Measurements from ENCODE around the gene CDC20B.
A peak's percentile ranks its signal among the peaks of the same experiment; 100 is the strongest.

Gene CDC20B

DNA sequence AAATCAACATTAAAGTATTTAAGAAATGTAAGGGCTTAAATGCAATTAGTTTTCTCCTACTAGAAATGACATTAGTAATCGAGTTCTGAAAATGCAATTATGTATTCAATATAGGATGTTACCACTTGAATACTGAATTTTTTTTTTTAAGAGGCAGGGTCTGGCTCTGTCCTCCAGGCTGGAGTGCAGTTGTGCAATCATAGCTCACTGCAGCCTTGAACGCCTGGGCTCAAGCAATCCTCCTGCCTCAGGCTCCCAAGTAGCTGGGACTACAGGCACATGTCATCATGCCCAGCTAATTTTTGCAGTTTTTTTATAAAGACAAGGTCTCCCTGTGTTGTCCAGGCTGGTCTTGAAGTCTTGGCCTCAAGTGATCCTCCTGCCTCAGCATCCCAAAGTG, 1.5 kb downstream of the CDC20B start:
- FAIRE-seq = no peak

GRCh38 chr5:55162666-55163065, 10.3 kb downstream of the CDC20B start:
- FAIRE-seq = no peak
- DNase-seq (ENCODE audit: extremely low spot score, insufficient read length, low read depth) = no peak

More for the DNA sequence above, 1.5 kb downstream of the CDC20B start:
- no peak for DNase-seq (ENCODE audit: extremely low spot score, insufficient read length, low read depth)

- FAIRE-seq = no peak
- no peak for DNase-seq (ENCODE audit: extremely low spot score, insufficient read length, low read depth)
Measured at GRCh38 chr5:55160493-55161209, 12.3 kb downstream of the CDC20B start.

- FAIRE-seq (peak; percentile 47), DNase-seq (ENCODE audit: extremely low spot score, insufficient read length, low read depth) (no peak)
Measured at GRCh38 chr5:55159763-55160492, 13.0 kb downstream of the CDC20B start, which contains the start of gene GPX8. TSS of gene GPX8 (plus strand) at chr5:55160171. CDS start at chr5:55160193, 22 bp downstream.

DNA sequence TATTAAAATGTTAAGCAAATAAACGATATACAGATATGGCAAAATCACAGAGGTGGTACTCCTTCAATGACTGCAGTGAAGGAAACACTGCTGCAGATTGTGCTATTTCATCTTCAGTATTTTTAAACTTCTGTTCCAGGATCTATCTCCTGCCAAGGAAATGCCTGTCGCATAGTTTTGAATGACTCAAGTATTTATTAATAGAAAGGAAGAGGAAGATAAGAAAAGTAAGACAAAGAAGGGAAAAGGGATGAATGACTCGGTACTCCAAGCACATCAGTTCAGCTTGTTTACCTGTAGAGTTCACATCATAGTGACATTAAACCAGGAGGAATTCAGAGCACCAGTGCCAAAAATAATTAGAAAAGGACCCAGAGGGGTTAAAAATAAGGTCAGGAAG, 18.1 kb downstream of the CDC20B start:
- DNase-seq (ENCODE audit: extremely low spot score, insufficient read length, low read depth) (no peak), FAIRE-seq (no peak)

DNA sequence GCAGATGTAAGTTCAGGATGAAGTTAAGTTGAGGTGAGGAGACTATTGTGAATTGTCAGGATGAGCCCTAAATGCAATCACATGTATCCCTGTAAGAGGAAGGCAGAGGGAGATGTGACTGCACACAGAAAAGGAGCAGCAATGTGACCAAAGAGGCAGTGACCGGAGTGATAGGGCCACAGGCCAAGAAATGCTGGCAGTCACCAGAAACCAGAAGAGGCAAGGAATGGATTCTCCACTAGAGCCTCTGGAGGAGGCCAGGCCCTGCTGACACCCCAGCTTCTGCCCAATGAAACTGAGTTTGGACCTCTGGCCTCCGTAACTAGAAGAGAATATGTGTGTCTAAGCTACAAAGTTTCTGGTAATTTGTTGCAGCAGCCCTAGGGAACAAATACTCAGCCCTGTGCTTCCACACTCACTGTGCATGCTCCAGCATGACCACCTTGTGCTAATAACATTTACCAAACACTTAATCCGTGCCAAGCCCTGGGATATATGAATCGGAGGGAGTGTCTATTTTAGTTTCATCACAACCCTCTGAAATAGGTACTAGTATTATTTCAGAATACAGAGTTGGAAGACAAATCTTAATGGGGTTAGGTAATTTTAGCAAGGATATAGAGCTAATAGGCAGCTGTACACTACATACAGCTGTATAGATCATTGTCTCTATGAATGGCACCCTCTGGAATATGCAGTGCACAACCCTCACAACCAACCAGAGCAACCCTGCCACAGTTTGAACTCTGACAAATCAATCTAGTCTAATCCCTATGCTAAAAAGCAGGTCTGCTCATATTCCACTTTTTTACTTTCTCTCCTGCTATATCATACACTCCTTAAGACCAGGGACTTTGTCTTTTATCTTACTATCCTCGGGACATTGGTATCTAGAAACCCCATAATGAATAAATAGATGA, 20.8 kb downstream of the CDC20B start:
- DNase-seq (ENCODE audit: extremely low spot score, insufficient read length, low read depth) = no peak
- FAIRE-seq = no peak

DNA sequence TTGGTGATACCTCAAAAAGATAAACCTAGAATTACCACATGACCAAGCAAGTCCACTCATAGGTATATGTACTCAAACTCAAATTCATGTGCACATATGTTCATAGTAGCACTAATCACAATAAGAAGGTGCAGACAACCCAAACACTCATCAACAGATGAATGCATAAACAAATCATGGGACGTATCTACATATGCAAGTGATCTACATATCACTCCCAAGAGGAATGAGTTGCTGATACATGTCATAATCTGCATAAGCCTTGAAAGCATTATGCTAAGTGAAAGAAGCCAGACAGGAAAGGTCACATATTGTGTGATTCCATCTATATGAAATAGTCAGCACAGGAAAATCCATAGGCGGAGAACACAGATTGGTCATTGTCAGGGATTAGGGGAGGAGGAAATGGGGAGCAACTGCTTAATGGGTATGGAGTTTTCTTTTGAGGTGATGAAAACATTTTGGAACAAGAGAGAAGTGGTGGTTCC, 23.6 kb downstream of the CDC20B start:
- no peak for FAIRE-seq
- DNase-seq (ENCODE audit: extremely low spot score, insufficient read length, low read depth) = no peak

DNA sequence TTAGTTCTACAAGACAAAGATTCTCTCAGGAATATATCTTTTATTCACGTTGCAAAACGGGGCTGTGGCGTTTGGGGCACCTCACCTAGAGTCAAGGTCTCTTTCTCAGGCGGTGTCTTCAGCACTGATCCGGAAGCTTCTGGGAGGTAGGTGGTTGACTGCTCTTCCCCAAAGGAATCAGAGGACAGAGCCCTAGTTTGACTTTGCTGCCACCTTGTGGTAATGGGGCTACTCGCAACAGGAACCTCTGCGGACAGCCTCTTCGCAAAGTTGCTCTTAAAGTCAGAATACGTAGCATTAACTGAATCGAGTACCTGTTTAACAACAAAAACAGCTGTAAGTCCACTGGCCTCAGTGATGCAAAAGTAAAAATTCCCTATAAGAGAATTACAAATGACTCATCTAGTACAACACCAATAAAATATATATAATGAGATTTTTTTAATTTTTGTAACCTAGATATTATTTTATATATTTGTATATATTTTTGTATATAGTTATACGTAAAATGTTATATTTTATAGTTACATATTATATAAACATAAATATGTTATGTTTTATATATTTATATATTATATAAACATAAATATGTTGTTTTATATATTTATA, 26.3 kb downstream of the CDC20B start:
- FAIRE-seq (peak; percentile 91), DNase-seq (ENCODE audit: extremely low spot score, insufficient read length, low read depth) (peak; percentile 29)

DNA sequence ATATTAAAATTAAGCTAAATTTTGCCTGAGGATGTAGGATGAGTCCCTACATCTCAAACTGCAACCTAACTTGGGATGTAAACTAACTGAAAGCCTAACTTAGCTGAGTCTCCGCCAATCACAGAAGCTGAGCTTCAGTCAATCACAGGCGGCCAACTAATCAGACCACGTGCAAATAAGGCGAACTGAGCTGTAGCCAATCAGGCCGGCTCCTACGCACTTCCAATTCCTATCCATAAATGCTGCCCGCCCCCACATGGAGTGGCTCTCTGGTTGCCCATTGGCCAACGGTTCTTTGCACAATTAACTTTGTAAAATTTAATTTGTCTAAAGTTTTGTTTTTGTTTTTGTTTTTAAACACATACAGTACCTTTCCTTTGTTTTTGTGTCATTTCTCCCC, 26.9 kb downstream of the CDC20B start:
- FAIRE-seq (no peak), DNase-seq (ENCODE audit: extremely low spot score, insufficient read length, low read depth) (no peak)

- FAIRE-seq (no peak), DNase-seq (ENCODE audit: extremely low spot score, insufficient read length, low read depth) (no peak)
Measured at GRCh38 chr5:55143624-55144023, 29.4 kb downstream of the CDC20B start.

DNA sequence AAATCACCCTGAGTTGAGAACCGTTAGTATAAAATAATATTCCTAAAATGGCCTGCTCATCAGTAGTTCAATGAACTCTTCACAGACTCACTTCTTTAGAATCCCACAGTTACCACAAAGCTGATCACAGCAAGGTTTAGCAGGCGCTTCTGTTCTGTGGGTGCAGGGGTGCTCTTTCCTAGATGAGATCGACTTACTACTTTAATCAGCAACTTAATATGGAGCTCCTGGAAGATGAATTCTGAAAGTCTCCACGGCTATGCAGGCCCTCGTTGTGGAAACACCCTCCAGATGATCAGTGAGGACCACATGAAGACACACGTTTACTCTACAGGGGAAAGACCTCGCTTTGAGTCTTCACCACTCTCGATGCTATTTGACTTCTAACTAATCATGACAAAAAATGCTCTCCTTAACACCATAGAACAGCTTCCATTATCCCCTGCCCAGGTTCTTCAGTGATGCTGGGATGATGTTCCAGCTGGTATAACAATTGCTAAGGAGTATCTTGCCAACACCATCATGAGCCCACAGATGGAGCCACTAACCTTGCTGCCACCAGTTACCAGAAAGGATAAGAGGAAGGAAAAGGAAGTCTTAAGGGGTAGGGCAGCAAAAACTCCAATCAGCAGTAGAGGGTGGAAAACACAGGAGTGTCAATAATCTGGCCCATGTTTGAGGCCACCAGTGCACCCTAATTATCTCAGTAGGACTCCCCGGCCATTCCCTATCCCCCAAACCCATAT, 30.9 kb downstream of the CDC20B start:
- DNase-seq (ENCODE audit: extremely low spot score, insufficient read length, low read depth) (no peak), FAIRE-seq (no peak)

- no peak for FAIRE-seq
- no peak for DNase-seq (ENCODE audit: extremely low spot score, insufficient read length, low read depth)
Measured at GRCh38 chr5:55140908-55141665, 31.9 kb downstream of the CDC20B start.

GRCh38 chr5:55136521-55136920, 36.5 kb downstream of the CDC20B start:
- DNase-seq (ENCODE audit: extremely low spot score, insufficient read length, low read depth) (no peak), FAIRE-seq (no peak)

DNA sequence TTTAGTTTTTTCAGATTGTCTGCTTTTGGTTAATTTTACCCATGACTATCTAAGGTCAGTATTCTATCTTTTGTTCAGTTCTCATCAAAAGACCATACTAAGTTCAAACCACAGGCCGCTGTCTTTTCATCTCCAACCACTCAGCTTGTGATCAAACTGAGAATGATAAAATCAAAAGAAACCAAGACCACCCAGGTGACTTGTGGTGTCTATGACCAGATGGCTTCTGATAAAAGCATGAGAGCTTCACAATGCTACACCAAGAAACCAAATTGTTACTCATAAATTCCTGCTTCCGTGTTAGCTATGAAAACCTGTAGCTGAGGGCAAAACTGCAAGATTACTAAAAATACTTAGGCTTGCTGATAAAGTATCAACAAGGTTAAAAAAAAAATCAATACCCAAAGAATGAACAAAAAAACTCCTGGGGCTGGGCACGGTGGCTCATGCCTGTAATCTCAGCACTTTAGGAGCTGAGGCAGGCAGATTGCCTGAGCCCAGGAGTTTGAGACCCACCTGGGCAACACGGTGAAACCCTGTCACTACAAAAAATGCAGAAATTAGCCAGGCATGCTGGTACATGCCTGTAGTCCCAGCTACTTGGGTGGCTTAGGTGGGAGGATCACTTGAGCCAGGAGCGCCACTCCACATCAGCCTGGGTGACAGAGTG, 38.8 kb downstream of the CDC20B start:
- DNase-seq (ENCODE audit: extremely low spot score, insufficient read length, low read depth) (no peak), FAIRE-seq (no peak)

GRCh38 chr5:55123365-55123764, 49.6 kb downstream of the CDC20B start:
- FAIRE-seq (no peak), DNase-seq (ENCODE audit: extremely low spot score, insufficient read length, low read depth) (no peak)

DNA sequence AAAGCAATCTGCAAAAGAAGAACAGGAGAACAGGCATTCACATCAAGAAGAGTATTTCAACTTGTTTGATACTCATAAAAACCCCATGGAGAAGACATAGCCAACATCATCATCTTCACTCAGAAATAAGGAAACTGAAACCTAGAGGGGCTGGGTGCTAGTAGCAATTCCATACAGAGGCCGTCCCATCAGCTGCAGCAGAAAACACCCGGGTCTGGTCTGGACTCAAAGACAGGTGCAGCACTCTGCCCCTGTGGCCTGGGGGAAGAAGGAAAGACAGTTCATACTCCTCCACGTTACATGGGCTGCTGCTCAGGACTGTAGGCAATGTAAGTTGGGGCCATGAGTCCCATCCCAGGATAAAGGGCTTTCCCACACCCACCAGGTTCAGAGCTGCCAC, 58.9 kb downstream of the CDC20B start:
- DNase-seq (ENCODE audit: extremely low spot score, insufficient read length, low read depth) = no peak
- FAIRE-seq = no peak

- no peak for DNase-seq (ENCODE audit: extremely low spot score, insufficient read length, low read depth)
Measured at GRCh38 chr5:55113327-55113726, 59.6 kb downstream of the CDC20B start.

GRCh38 chr5:55110217-55110616, 62.8 kb downstream of the CDC20B start:
- DNase-seq (ENCODE audit: extremely low spot score, insufficient read length, low read depth) = no peak
- no peak for FAIRE-seq

More at GRCh38 chr5:55113327-55113726, 59.6 kb downstream of the CDC20B start:
- no peak for FAIRE-seq

Measured in GM18507 (cell line).